GM21390 (cell line): Measurements from ENCODE around the gene HECTD4.
"Not testable (repeated sequence)": the region's sequence is repeated elsewhere in the genome, so short reads cannot be mapped to it uniquely, and the experiment has no call there.

Source experiments
- ATAC-seq: cut with Tn5 transposase; IDR thresholded peaks from one replicate; pipeline ENCODE4 v1.9.1; 2021; ENCODE audit not compliant: unreplicated experiment

HECTD4 gene

GRCh38 chr12:112408621-112409020 lies 26.4 kb upstream of the HECTD4 start:
- no peak for ATAC-seq

- ATAC-seq, result not testable (repeated sequence)
These were observed 25.5 kb upstream of the HECTD4 start for GRCh38 chr12:112407683-112408082.

GRCh38 chr12:112406519-112407488 lies 24.6 kb upstream of the HECTD4 start:
- ATAC-seq, result no peak

- no peak for ATAC-seq
These were observed 19.8 kb upstream of the HECTD4 start for GRCh38 chr12:112401903-112402498.

- no peak for ATAC-seq
These were observed 18.8 kb upstream of the HECTD4 start for GRCh38 chr12:112401054-112401453.

- ATAC-seq, result no peak
These were observed 11.1 kb upstream of the HECTD4 start for GRCh38 chr12:112393328-112393727.

GRCh38 chr12:112389922-112390654 lies 7.9 kb upstream of the HECTD4 start:
- ATAC-seq, result not testable (repeated sequence)

- no peak for ATAC-seq
These were observed 7.0 kb upstream of the HECTD4 start for GRCh38 chr12:112389228-112389627.

GRCh38 chr12:112386726-112387125 lies 4.5 kb upstream of the HECTD4 start:
- no peak for ATAC-seq

- ATAC-seq, result no peak
These were observed 635 bp upstream of the HECTD4 start for GRCh38 chr12:112382866-112383265.

GRCh38 chr12:112381406-112381882 lies 787 bp downstream of the HECTD4 start:
- peak; percentile 54 for ATAC-seq

GRCh38 chr12:112380663-112381405 lies 1.4 kb downstream of the HECTD4 start:
- no peak for ATAC-seq

- no peak for ATAC-seq
These were observed 7.1 kb downstream of the HECTD4 start for GRCh38 chr12:112375105-112375504.

- ATAC-seq, result no peak
These were observed 8.0 kb downstream of the HECTD4 start for GRCh38 chr12:112374166-112374740.

- ATAC-seq, result no peak
These were observed 11.2 kb downstream of the HECTD4 start for GRCh38 chr12:112370868-112371510.

GRCh38 chr12:112370199-112370598 lies 12.0 kb downstream of the HECTD4 start:
- ATAC-seq, result no peak

- no peak for ATAC-seq
These were observed 13.4 kb downstream of the HECTD4 start for GRCh38 chr12:112368856-112369255.

- ATAC-seq, result no peak
These were observed 14.3 kb downstream of the HECTD4 start for GRCh38 chr12:112367965-112368364.

GRCh38 chr12:112362310-112362709 lies 19.9 kb downstream of the HECTD4 start:
- ATAC-seq, result no peak

GRCh38 chr12:112361271-112361670 lies 21.0 kb downstream of the HECTD4 start:
- ATAC-seq, result no peak
